A673 (cell line): Measurements from ENCODE around the gene PYCR2. TPM values are rescaled to one million over a fixed set of nuclear protein-coding genes. Genes with fewer than 3 reads are reported as not detected.

Experiments used
- BruUV-seq: library from RNA; stranded (reverse); fragments of 400-500 nt; replicated peaks from 2 replicates; lab custom pipeline; 2021; lab: Mats Ljungman, UMichigan
- CTCF ChIA-PET: fragments of 300-600 bp; sonication (Branson Sonifier 250); formaldehyde crosslinking; loops from one replicate; lab custom pipeline; 2022; ENCODE audit warnings: antibody characterized with exemption; lab: Charles Lee
- POLR2A ChIA-PET: fragments of 300-600 bp; sonication (Branson Sonifier 250); formaldehyde crosslinking; loops from one replicate; lab custom pipeline; 2022; ENCODE audit warnings: antibody characterized with exemption; ENCODE audit not compliant: low non-redundant PET; lab: Charles Lee
- DNase-seq: peaks from one replicate; pipeline ENCODE4 v3.0.0-alpha.2; 2015; ENCODE audit warnings: low spot score
- H3K27ac ChIP-seq: fragments of 200-600 bp; sonication (generic); 2 replicates; pipeline ENCODE4 v1.5.1; 2016; ENCODE audit warnings: mixed run types, low read depth, mild to moderate bottlenecking, mixed read lengths, antibody characterized with exemption, low read length; ENCODE audit not compliant: poor library complexity, severe bottlenecking
- H3K27me3 ChIP-seq: fragments of 200-600 bp; sonication (generic); replicated peaks from 2 replicates; pipeline ENCODE4 v1.6.1; 2017; ENCODE audit warnings: mixed run types, low read depth, mild to moderate bottlenecking, mixed read lengths, antibody characterized with exemption, low read length; ENCODE audit not compliant: insufficient read depth, poor library complexity
- H3K36me3 ChIP-seq: fragments of 200-600 bp; sonication (generic); 2 replicates; pipeline ENCODE4 v1.6.1; 2016; ENCODE audit warnings: mixed run types, mild to moderate bottlenecking, mixed read lengths, antibody characterized with exemption, low read length; ENCODE audit not compliant: insufficient read depth, poor library complexity, severe bottlenecking
- H3K4me1 ChIP-seq: fragments of 200-600 bp; sonication (generic); 2 replicates; pipeline ENCODE4 v1.6.1; 2017; ENCODE audit warnings: mixed run types, mild to moderate bottlenecking, mixed read lengths, antibody characterized with exemption, low read length; ENCODE audit not compliant: insufficient read depth, poor library complexity, severe bottlenecking
- H3K4me3 ChIP-seq: fragments of 200-600 bp; sonication (generic); 2 replicates; pipeline ENCODE4 v1.5.1; 2016; ENCODE audit warnings: low read depth, mixed run types, mild to moderate bottlenecking, mixed read lengths, low read length; ENCODE audit not compliant: poor library complexity, severe bottlenecking
- H3K9me3 ChIP-seq: fragments of 200-600 bp; sonication (generic); 2 replicates; pipeline ENCODE4 v1.6.1; 2016; ENCODE audit warnings: mixed run types, low read depth, mild to moderate bottlenecking, mixed read lengths, antibody characterized with exemption, low read length; ENCODE audit not compliant: poor library complexity, severe bottlenecking
- CTCF ChIP-seq: fragments of 300-800, 200-600 bp; sonication (generic); conservative IDR thresholded peaks from 2 replicates; pipeline ENCODE4 v1.5.1; 2017; ENCODE audit warnings: low read depth, mild to moderate bottlenecking, antibody characterized with exemption, low read length, moderate library complexity, mixed read lengths
- EZH2 ChIP-seq: fragments of 200-600 bp; sonication (generic); IDR thresholded peaks from 2 replicates; pipeline ENCODE4 v1.6.1; 2017; ENCODE audit warnings: borderline replicate concordance, low read depth, mild to moderate bottlenecking, mixed read lengths, antibody characterized with exemption, low read length; ENCODE audit not compliant: poor library complexity, severe bottlenecking
- intact Hi-C: fragments of 100-400 bp; cut with micrococcal nuclease; formaldehyde crosslinking; loops from one replicate; pipeline ENCODE4 v1.10.0; 2022; ENCODE audit not compliant: unreplicated experiment
- total RNA-seq: library from RNA; stranded (reverse); gene quantifications from 2 replicates; pipeline ENCODE4 v1.2.3, GENCODE V29; 2021

PYCR2 gene
- total RNA-seq, 1 experiment from 2014 or later: 52.5 TPM

- CTCF ChIA-PET: no interaction called here
These were observed 31.7 kb downstream of the PYCR2 start for GRCh38 chr1:225892307-225892706.

GRCh38 chr1:225891229-225891972 is 32.6 kb downstream of the PYCR2 start:
- intact Hi-C loops: no loop called here
- POLR2A ChIA-PET: no interaction called here
- no peak for DNase-seq
- Histone ChIP-seq H3K4me3 (no peak overlapping the region), H3K27me3 (no peaks in the 10 kb centered on the region), H3K27ac (no peak overlapping the region), H3K9me3 (no peaks in the 10 kb centered on the region), H3K4me1 (no peaks in the 10 kb centered on the region), H3K36me3 (no peaks in the 10 kb centered on the region)
- TF ChIP-seq EZH2 (no peak), CTCF (no peak)
- BruUV-seq: no TSS peak
- CTCF ChIA-PET: no interaction called here

More at GRCh38 chr1:225892307-225892706, 31.7 kb downstream of the PYCR2 start:
- no TSS peak for BruUV-seq
- Histone ChIP-seq H3K36me3 (no peaks in the 10 kb centered on the region), H3K9me3 (no peaks in the 10 kb centered on the region), H3K27me3 (no peaks in the 10 kb centered on the region), H3K4me1 (no peaks in the 10 kb centered on the region), H3K27ac (no peak overlapping the region), H3K4me3 (no peak overlapping the region)
- POLR2A ChIA-PET: no interaction called here
- TF ChIP-seq CTCF (no peak), EZH2 (no peak)
- DNase-seq: no peak
- intact Hi-C loops: no loop called here

GRCh38 chr1:225890346-225891228 is 33.5 kb downstream of the PYCR2 start:
- DNase-seq: no peak
- Histone ChIP-seq H3K9me3 (no peaks in the 10 kb centered on the region), H3K36me3 (no peaks in the 10 kb centered on the region), H3K4me1 (no peaks in the 10 kb centered on the region), H3K4me3 (no peak overlapping the region), H3K27ac (no peak overlapping the region), H3K27me3 (no peaks in the 10 kb centered on the region)
- intact Hi-C loops: no loop called here
- no TSS peak for BruUV-seq
- TF ChIP-seq CTCF (no peak), EZH2 (no peak)
- POLR2A ChIA-PET: no interaction called here
- CTCF ChIA-PET: no interaction called here
